Urinary bladder (tissue), 4 donors: Measurements from ENCODE around the gene OR51B2. TPM values are rescaled to one million over a fixed set of nuclear protein-coding genes. Genes with fewer than 3 reads are reported as not detected.

ENCODE experiments used
- DNase-seq: peaks from one replicate; pipeline ENCODE4 v3.0.0-alpha.2; 2015; ENCODE audit errors: extremely low spot score
- H3K27ac ChIP-seq: one replicate; pipeline ENCODE4 v1.5.1; 2013; ENCODE audit warnings: low read depth, mild to moderate bottlenecking, moderate library complexity
- H3K36me3 ChIP-seq: one replicate; pipeline ENCODE4 v1.6.1; 2013; ENCODE audit warnings: mild to moderate bottlenecking, moderate library complexity; ENCODE audit not compliant: insufficient read depth
- H3K4me1 ChIP-seq: one replicate; pipeline ENCODE4 v1.6.1; 2013; ENCODE audit warnings: mild to moderate bottlenecking, moderate library complexity; ENCODE audit not compliant: insufficient read depth
- H3K4me3 ChIP-seq: one replicate; pipeline ENCODE4 v1.5.1; 2013; ENCODE audit warnings: low read depth, low read length
- WGBS: extraction: QIAGEN DNeasy Blood & Tissue Kit; methylation state at CpG from one replicate; pipeline ENCODE4 v1.1.7; 2013; 5-methylcytosine and 5-hydroxymethylcytosine counted together
- polyA plus RNA-seq: library from polyadenylated mRNA; stranded (reverse); fragments of 200-250 nt; gene quantifications from one replicate; pipeline ENCODE4 v1.2.3, GENCODE V29; 2013
- total RNA-seq: library from RNA; depleted of rRNA; stranded (reverse); fragments of >200 nt; gene quantifications from one replicate; pipeline ENCODE4 v1.2.3, GENCODE V29; 2014
- donor health status: healthy with polysubstance abuse.
- donor health status: healthy.

OR51B2 gene
- total and polyA plus RNA-seq, 2 donors, result 1.7 TPM; not detected in 1

- Histone ChIP-seq H3K36me3 (no peaks in the 10 kb centered on the region), H3K4me1 (no peaks in the 10 kb centered on the region), H3K27ac (no peak overlapping the region), H3K4me3 (no peak overlapping the region)
- 81% methylated on average over 2 of the region's 2 CpGs for WGBS
- no peak for DNase-seq
Observed at GRCh38 chr11:5284637-5285036, 39.5 kb downstream of the OR51B2 start.

DNA sequence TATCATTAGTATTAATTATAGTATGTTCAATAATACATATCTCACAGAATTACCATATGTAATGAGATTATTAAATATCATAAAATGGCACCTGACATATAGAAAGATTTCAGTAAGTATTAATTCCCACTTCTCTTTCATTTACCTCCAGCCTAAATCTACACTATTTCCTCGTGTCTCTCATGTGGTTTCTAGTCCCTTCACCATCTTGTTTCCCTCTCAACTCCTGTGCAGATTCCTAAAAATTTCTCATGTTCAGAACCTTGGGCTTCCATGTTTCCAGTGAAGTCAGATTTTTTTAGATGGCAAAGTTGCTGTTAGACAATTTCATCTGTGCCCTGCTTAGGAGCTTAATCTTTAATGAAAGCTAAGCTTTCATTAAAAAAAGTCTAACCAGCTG, 40.2 kb downstream of the OR51B2 start:
- Histone ChIP-seq H3K27ac (no peak overlapping the region), H3K4me1 (no peaks in the 10 kb centered on the region), H3K36me3 (no peaks in the 10 kb centered on the region), H3K4me3 (no peak overlapping the region)
- 71% methylated on average over 1 of the region's 1 CpG for WGBS
- no peak for DNase-seq

GRCh38 chr11:5283086-5283485, 41.0 kb downstream of the OR51B2 start:
- H3K4me3 ChIP-seq, result no peak overlapping the region
- 76% methylated on average over 3 of the region's 3 CpGs for WGBS
- no peaks in the 10 kb centered on the region for H3K36me3 ChIP-seq
- H3K4me1 ChIP-seq, result no peaks in the 10 kb centered on the region
- no peak overlapping the region for H3K27ac ChIP-seq
- DNase-seq, result no peak

DNA sequence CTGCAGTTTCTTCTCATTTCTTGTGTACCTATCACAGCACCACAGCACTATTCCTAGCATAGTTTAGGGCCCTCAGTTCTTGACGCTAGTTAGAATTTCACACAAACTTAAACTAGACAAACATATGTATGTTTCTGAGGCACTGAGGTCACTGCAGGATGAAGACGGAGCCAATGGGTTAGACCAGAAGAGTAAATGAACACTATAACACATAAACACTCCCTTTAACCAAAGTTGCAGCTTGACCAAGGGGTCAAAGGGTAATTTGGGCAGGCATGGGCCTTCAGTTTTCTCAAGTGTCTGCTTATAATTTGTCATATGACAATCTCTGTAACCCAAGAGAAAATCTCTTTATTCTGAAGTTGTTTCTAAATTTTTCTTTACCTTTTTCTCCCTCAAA, 41.5 kb downstream of the OR51B2 start:
- no peaks in the 10 kb centered on the region for H3K4me1 ChIP-seq
- H3K27ac ChIP-seq, result no peak overlapping the region
- no peak for DNase-seq
- WGBS, result 67% methylated on average over 2 of the region's 2 CpGs
- no peak overlapping the region for H3K4me3 ChIP-seq
- H3K36me3 ChIP-seq, result no peaks in the 10 kb centered on the region

DNA sequence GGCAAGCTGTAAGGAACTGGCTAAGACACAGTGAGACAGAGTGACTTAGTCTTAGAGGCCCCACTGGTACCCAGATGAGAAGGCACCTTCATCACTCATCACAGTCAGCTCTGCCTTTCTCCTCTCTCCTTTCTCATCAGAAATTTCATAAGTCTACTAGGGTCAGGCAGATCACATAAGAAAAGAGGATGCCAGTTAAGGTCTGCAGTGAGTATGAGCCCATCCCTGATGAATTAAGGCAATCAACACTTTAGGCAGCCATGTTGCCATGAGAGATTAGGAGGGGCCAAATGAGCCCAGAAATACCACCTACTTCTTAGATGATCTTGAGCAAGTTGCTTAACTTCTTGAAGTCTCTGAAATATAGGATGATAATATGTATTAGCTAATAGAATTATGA, 42.5 kb downstream of the OR51B2 start:
- DNase-seq, result no peak
- no peaks in the 10 kb centered on the region for H3K4me1 ChIP-seq
- no peaks in the 10 kb centered on the region for H3K36me3 ChIP-seq
- no peak overlapping the region for H3K4me3 ChIP-seq
- H3K27ac ChIP-seq, result no peak overlapping the region

- Histone ChIP-seq H3K4me3 (no peak overlapping the region), H3K27ac (no peak overlapping the region), H3K4me1 (no peaks in the 10 kb centered on the region), H3K36me3 (no peaks in the 10 kb centered on the region)
- WGBS, result 44% methylated on average over 3 of the region's 3 CpGs
- no peak for DNase-seq
Observed at GRCh38 chr11:5280582-5281102, 43.5 kb downstream of the OR51B2 start.

DNA sequence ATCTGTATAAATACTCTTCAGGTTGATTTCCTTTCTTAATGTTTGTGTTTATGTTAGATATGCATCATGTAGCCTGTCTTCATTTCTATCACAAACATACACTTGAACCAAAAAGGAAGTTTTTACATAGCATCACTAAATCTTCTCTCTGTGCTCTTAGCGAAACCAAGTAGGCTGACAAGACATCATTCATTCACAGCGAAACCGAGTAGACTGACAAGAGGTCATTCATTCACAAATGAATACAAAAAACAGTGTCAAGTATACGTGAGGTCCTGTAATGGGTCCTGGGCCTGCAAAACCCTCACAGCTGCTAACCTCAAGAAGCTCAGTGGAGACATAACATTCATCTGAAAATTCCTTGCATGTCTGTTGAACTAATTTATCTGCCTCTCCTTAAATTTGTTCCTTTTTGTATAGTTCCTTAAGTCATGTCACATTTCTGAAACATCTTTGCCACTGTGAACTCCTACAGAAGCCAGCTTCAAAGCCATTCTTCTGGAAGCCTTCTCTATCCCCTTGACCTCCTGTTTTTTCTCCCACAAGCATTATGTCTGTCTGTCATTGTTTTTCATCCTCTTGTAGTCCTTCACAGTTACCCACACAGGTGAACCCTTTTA, 44.5 kb downstream of the OR51B2 start:
- WGBS, result 85% methylated on average over 4 of the region's 4 CpGs
- no peak for DNase-seq
- Histone ChIP-seq H3K36me3 (no peaks in the 10 kb centered on the region), H3K4me3 (no peak overlapping the region), H3K27ac (no peak overlapping the region), H3K4me1 (no peaks in the 10 kb centered on the region)

DNA sequence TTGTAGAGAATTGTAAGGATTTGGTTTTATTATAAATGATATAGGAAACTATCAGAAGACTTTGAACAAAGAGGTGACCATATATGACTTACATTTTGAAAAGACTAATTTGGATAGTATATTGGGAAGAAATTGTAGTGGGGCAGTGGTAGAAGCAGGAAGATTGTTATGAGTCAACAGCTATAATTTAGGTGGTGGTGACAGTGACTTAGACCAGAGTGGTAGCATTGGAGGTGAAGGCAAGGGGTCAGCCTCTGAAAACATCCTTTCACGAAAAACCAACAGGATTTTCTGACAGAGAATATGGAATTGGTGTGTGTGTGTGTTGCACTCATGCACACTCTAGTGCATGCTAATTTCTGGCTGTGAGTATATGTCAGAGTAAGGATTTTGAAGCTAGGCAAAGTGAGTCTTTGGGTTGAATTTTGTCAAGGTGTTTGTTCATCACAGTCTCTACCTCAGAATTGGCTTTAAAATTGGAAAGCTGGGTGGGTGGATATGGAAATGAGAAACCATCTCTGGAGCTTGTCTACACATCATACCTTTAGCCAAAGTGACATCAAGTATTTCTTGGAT, 46.2 kb downstream of the OR51B2 start:
- 37% methylated on average over 1 of the region's 1 CpG for WGBS
- H3K4me3 ChIP-seq, result no peak overlapping the region
- H3K27ac ChIP-seq, result no peak overlapping the region
- no peaks in the 10 kb centered on the region for H3K36me3 ChIP-seq
- DNase-seq, result no peak
- no peaks in the 10 kb centered on the region for H3K4me1 ChIP-seq

GRCh38 chr11:5276697-5277096, 47.4 kb downstream of the OR51B2 start:
- DNase-seq, result no peak
- Histone ChIP-seq H3K27ac (no peak overlapping the region), H3K4me3 (no peak overlapping the region), H3K4me1 (no peaks in the 10 kb centered on the region), H3K36me3 (no peaks in the 10 kb centered on the region)
- 80% methylated on average over 2 of the region's 2 CpGs for WGBS

GRCh38 chr11:5275369-5276110, 48.6 kb downstream of the OR51B2 start:
- DNase-seq, result no peak
- Histone ChIP-seq H3K4me3 (no peak overlapping the region), H3K27ac (no peak overlapping the region), H3K4me1 (no peaks in the 10 kb centered on the region), H3K36me3 (no peaks in the 10 kb centered on the region)
- WGBS, result 71% methylated on average over 6 of the region's 6 CpGs

DNA sequence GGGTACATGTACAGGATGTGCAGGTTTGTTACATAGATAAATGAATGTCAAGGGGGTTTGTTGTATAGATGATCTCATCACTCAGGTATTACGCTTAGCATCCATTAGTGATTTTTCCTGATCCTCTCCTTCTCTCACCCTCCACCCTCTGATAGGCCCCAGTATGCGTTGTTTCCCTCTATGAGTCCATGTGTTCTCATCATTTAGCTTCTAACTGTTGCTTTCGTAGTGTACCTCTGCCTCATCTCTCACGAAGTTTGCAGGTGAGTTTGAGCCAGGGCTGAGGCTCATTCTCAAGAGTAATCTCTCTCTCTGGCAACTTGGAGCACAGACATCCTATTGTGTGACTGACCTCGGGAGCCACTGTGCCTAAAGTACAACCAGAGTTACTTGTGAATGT, 49.7 kb downstream of the OR51B2 start:
- H3K27ac ChIP-seq, result no peak overlapping the region
- no peak overlapping the region for H3K4me3 ChIP-seq
- H3K4me1 ChIP-seq, result no peaks in the 10 kb centered on the region
- WGBS, result 75% methylated on average over 5 of the region's 5 CpGs
- H3K36me3 ChIP-seq, result no peaks in the 10 kb centered on the region
- DNase-seq, result no peak
